ENCODE results near the gene CYP4F2. TPM values are rescaled to one million over a fixed set of nuclear protein-coding genes. Genes with fewer than 3 reads are reported as not detected.

CYP4F2 gene
- total RNA-seq (not detected), polyA plus RNA-seq (not detected)
- long read RNA-seq, donor 1: 0 reads
- long read RNA-seq, donor 2: 0 reads
- long read RNA-seq, donor 3: 0 reads
- long read RNA-seq, donor 4: 0 reads
- long read RNA-seq, donor 5: 0 reads
- long read RNA-seq, donor 6: 0 reads
- long read RNA-seq, donor 7: 0 reads
- long read RNA-seq, donor 8: 0 reads
- long read RNA-seq, donor 9: 0 reads
- long read RNA-seq, donor 10: 0 reads

GRCh38 chr19:15897738-15898276, at the start of gene CYP4F2:
CYP4F2 (minus strand) TSS chr19:15898074; CDS start chr19:15897611, 463 bp downstream.
- H3K27me3 ChIP-seq: peaks cover 3% of the 10 kb centered on the region
- intact Hi-C loops (cut with DNase I): no loop called here
- 40 to 89% (median 78%) methylated on average over 1 to 3 of the region's 3 CpGs for WGBS, 4 donors

GRCh38 chr19:15945301-15945700, 47.4 kb upstream of the CYP4F2 start:
- no peak overlapping the region for H3K4me3 ChIP-seq
- H3K9me3 ChIP-seq (replicated peaks in 1 of 3): no peaks in the 10 kb centered on the region
- peak in 3 of 7 donors; percentile 29 to 85 (median 41) for DNase-seq
- peaks cover 14% of the 10 kb centered on the region for H3K27me3 ChIP-seq
- no peaks in the 10 kb centered on the region for H3K36me3 ChIP-seq (replicated peaks in 1 of 2)
- no peaks in the 10 kb centered on the region for H3K4me1 ChIP-seq (replicated peaks in 1 of 2)
- no peak for TF ChIP-seq CTCF (IDR thresholded peaks at IDR 0.05)
- no peak for TF ChIP-seq POLR2A (IDR thresholded peaks at IDR 0.05)
- intact Hi-C loops (cut with DNase I): no loop called here
- 23 to 34% (median 26%) methylated on average over 4 of the region's 4 CpGs for WGBS, 4 donors
- no peak overlapping the region for H3K27ac ChIP-seq

More at GRCh38 chr19:15897738-15898276, at the start of gene CYP4F2:
- no peak for DNase-seq
- Histone ChIP-seq H3K27ac (no peak within 1 kb of the TSS), H3K4me3 (no peak within 1 kb of the TSS), H3K4me1 (replicated peaks in 1 of 2) (no peaks in the 10 kb centered on the region), H3K36me3 (replicated peaks in 1 of 2) (no peaks in the 10 kb centered on the region), H3K9me3 (replicated peaks in 1 of 3) (no peaks in the 10 kb centered on the region)
- no peak for TF ChIP-seq CTCF (IDR thresholded peaks at IDR 0.05)
- TF ChIP-seq POLR2A (IDR thresholded peaks at IDR 0.05): no peak

- Histone ChIP-seq H3K27ac (no peak overlapping the region), H3K27me3 (peaks cover 14% of the 10 kb centered on the region), H3K4me3 (no peak overlapping the region), H3K4me1 (replicated peaks in 1 of 2) (no peaks in the 10 kb centered on the region), H3K36me3 (replicated peaks in 1 of 2) (no peaks in the 10 kb centered on the region), H3K9me3 (replicated peaks in 1 of 3) (no peaks in the 10 kb centered on the region)
- TF ChIP-seq POLR2A (IDR thresholded peaks at IDR 0.05): no peak
- TF ChIP-seq CTCF (IDR thresholded peaks at IDR 0.05): no peak
- DNase-seq: no peak
- 62 to 70% (median 65%) methylated on average over 4 of the region's 4 CpGs for WGBS, 4 donors
- intact Hi-C loops (cut with DNase I): no loop called here
These were observed 46.5 kb upstream of the CYP4F2 start for GRCh38 chr19:15944401-15944800.

GRCh38 chr19:15937771-15938170, 39.9 kb upstream of the CYP4F2 start:
- no peak overlapping the region for H3K27ac ChIP-seq
- no peaks in the 10 kb centered on the region for H3K4me1 ChIP-seq (replicated peaks in 1 of 2)
- no peak for DNase-seq
- H3K4me3 ChIP-seq: no peak overlapping the region
- TF ChIP-seq CTCF (IDR thresholded peaks at IDR 0.05): no peak
- no peak for TF ChIP-seq POLR2A (IDR thresholded peaks at IDR 0.05)
- H3K9me3 ChIP-seq (replicated peaks in 1 of 3): no peaks in the 10 kb centered on the region
- intact Hi-C loops (cut with DNase I): no loop called here
- no peaks in the 10 kb centered on the region for H3K36me3 ChIP-seq (replicated peaks in 1 of 2)
- 50 to 80% (median 60%) methylated on average over 1 to 2 of the region's 2 CpGs for WGBS, 4 donors
- H3K27me3 ChIP-seq: peaks cover 14% of the 10 kb centered on the region
